GM12892 (cell line): ENCODE data around the gene SLC49A4.

Source experiments
- POLR2A ChIP-seq: IDR thresholded peaks from 2 replicates; pipeline ENCODE4 v1.6.1; 2011; ENCODE audit warnings: low read depth, low read length, control low read depth
- TAF1 ChIP-seq: IDR thresholded peaks from 2 replicates; pipeline ENCODE4 v1.6.1; 2011; ENCODE audit warnings: low read depth, mild to moderate bottlenecking, control low read depth, low read length, borderline replicate concordance

GRCh38 chr3:122919291-122919610, 124.4 kb downstream of the SLC49A4 start:
- TF ChIP-seq TAF1 (no peak), POLR2A (no peak)
